ENCODE measurements around the gene AEBP1.

AEBP1 gene

GRCh38 chr7:44057849-44058758, 46.0 kb upstream of the AEBP1 start:
- Histone ChIP-seq H4K8ac (ENCODE audit: low read length) (no peak overlapping the region), H2BK120ac (ENCODE audit: low read depth, low read length) (no peak overlapping the region), H3K18ac (ENCODE audit: low read depth in 1 of 2, low read length in 2 of 2) (no peak overlapping the region), H3K4me2 (ENCODE audit: low read length, poor library complexity, severe bottlenecking) (no peak overlapping the region), H3K4ac (ENCODE audit: low read depth in 1 of 2, low read length in 2 of 2) (no peak overlapping the region), H3K4me3 (ENCODE audit: insufficient read depth in 1 of 2, low read depth in 1 of 2, low read length in 2 of 2) (peak overlapping the region in 1 of 2 experiments; percentile 2), H2BK15ac (ENCODE audit: low read depth, poor library complexity, severe bottlenecking) (no peak overlapping the region), H3K14ac (ENCODE audit: low read length in 2 of 2) (no peak overlapping the region), H3K4me1 (ENCODE audit: control insufficient read depth, insufficient read depth, low read depth, low read length) (peaks cover 3% of the 10 kb centered on the region), H2BK12ac (ENCODE audit: low read length in 2 of 2) (no peak overlapping the region), H2AFZ (ENCODE audit: low read depth, low read length) (no peak overlapping the region), H4K91ac (ENCODE audit: low read length) (no peak overlapping the region), H3K27me3 (ENCODE audit: control insufficient read depth in 1 of 2, insufficient read depth in 1 of 2, low read length in 2 of 2) (no peaks in the 10 kb centered on the region), H3K23ac (ENCODE audit: low read length in 2 of 2) (no peak overlapping the region), H2AK5ac (ENCODE audit: low read length, severe bottlenecking) (no peak overlapping the region), H3K36me3 (ENCODE audit: control insufficient read depth in 1 of 2, insufficient read depth in 2 of 2, low read depth in 1 of 2, low read length in 2 of 2) (peaks cover 72 to 90% of the 10 kb centered on the region in 2 experiments), H2BK5ac (ENCODE audit: low read depth, low read length, poor library complexity, severe bottlenecking) (no peak overlapping the region), H3K9ac (ENCODE audit: low read length) (no peak overlapping the region), H3K27ac (ENCODE audit: low read length, poor library complexity, severe bottlenecking) (no peak overlapping the region), H3K9me3 (ENCODE audit: control insufficient read depth, low read length) (no peaks in the 10 kb centered on the region), H3K79me1 (replicated peaks; ENCODE audit: low read length, poor library complexity, severe bottlenecking) (peaks cover 33% of the 10 kb centered on the region)
- WGBS = 94% methylated on average over 29 of the region's 30 CpGs
- no peak for DNase-seq

GRCh38 chr7:44058759-44059218, 45.4 kb upstream of the AEBP1 start:
- no peak overlapping the region for H2AFZ ChIP-seq (ENCODE audit: low read depth, low read length)
- peaks cover 5% of the 10 kb centered on the region for H3K4me1 ChIP-seq (ENCODE audit: control insufficient read depth, insufficient read depth, low read depth, low read length)
- no peak overlapping the region for H4K91ac ChIP-seq (ENCODE audit: low read length)
- no peak overlapping the region for H3K27ac ChIP-seq (ENCODE audit: low read length, poor library complexity, severe bottlenecking)
- no peak overlapping the region for H2BK12ac ChIP-seq (ENCODE audit: low read length in 2 of 2)
- H3K9me3 ChIP-seq (ENCODE audit: control insufficient read depth, low read length) = no peaks in the 10 kb centered on the region
- H4K8ac ChIP-seq (ENCODE audit: low read length) = no peak overlapping the region
- H3K14ac ChIP-seq (ENCODE audit: low read length in 2 of 2) = no peak overlapping the region
- no peak overlapping the region for H2BK5ac ChIP-seq (ENCODE audit: low read depth, low read length, poor library complexity, severe bottlenecking)
- no peak overlapping the region for H3K9ac ChIP-seq (ENCODE audit: low read length)
- no peak overlapping the region for H3K4ac ChIP-seq (ENCODE audit: low read depth in 1 of 2, low read length in 2 of 2)
- no peaks in the 10 kb centered on the region for H3K27me3 ChIP-seq (ENCODE audit: control insufficient read depth in 1 of 2, insufficient read depth in 1 of 2, low read length in 2 of 2)
- no peak overlapping the region for H2AK5ac ChIP-seq (ENCODE audit: low read length, severe bottlenecking)
- no peak overlapping the region for H3K18ac ChIP-seq (ENCODE audit: low read depth in 1 of 2, low read length in 2 of 2)
- H3K23ac ChIP-seq (ENCODE audit: low read length in 2 of 2) = no peak overlapping the region
- WGBS = over 99% methylated on average over 7 of the region's 7 CpGs
- no peak for DNase-seq
- no peak overlapping the region for H3K4me2 ChIP-seq (ENCODE audit: low read length, poor library complexity, severe bottlenecking)
- peaks cover 32% of the 10 kb centered on the region for H3K79me1 ChIP-seq (replicated peaks; ENCODE audit: low read length, poor library complexity, severe bottlenecking)
- no peak overlapping the region for H2BK15ac ChIP-seq (ENCODE audit: low read depth, poor library complexity, severe bottlenecking)
- peaks cover 72 to 85% of the 10 kb centered on the region in 2 experiments for H3K36me3 ChIP-seq (ENCODE audit: control insufficient read depth in 1 of 2, insufficient read depth in 2 of 2, low read depth in 1 of 2, low read length in 2 of 2)
- H3K4me3 ChIP-seq (ENCODE audit: insufficient read depth in 1 of 2, low read depth in 1 of 2, low read length in 2 of 2) = no peak overlapping the region
- no peak overlapping the region for H2BK120ac ChIP-seq (ENCODE audit: low read depth, low read length)

- Histone ChIP-seq H2BK15ac (ENCODE audit: low read depth, poor library complexity, severe bottlenecking) (no peak overlapping the region), H3K14ac (ENCODE audit: low read length in 2 of 2) (no peak overlapping the region), H3K27me3 (ENCODE audit: control insufficient read depth in 1 of 2, insufficient read depth in 1 of 2, low read length in 2 of 2) (no peaks in the 10 kb centered on the region), H2BK120ac (ENCODE audit: low read depth, low read length) (no peak overlapping the region), H2AFZ (ENCODE audit: low read depth, low read length) (no peak overlapping the region), H3K36me3 (ENCODE audit: control insufficient read depth in 1 of 2, insufficient read depth in 2 of 2, low read depth in 1 of 2, low read length in 2 of 2) (peaks cover 69 to 79% of the 10 kb centered on the region in 2 experiments), H3K27ac (ENCODE audit: low read length, poor library complexity, severe bottlenecking) (no peak overlapping the region), H4K8ac (ENCODE audit: low read length) (no peak overlapping the region), H3K23ac (ENCODE audit: low read length in 2 of 2) (no peak overlapping the region), H2AK5ac (ENCODE audit: low read length, severe bottlenecking) (no peak overlapping the region), H2BK5ac (ENCODE audit: low read depth, low read length, poor library complexity, severe bottlenecking) (no peak overlapping the region), H3K4me1 (ENCODE audit: control insufficient read depth, insufficient read depth, low read depth, low read length) (peaks cover 6% of the 10 kb centered on the region), H3K9me3 (ENCODE audit: control insufficient read depth, low read length) (no peaks in the 10 kb centered on the region), H3K4me3 (ENCODE audit: insufficient read depth in 1 of 2, low read depth in 1 of 2, low read length in 2 of 2) (no peak overlapping the region), H3K9ac (ENCODE audit: low read length) (no peak overlapping the region), H3K79me1 (replicated peaks; ENCODE audit: low read length, poor library complexity, severe bottlenecking) (peaks cover 31% of the 10 kb centered on the region), H2BK12ac (ENCODE audit: low read length in 2 of 2) (no peak overlapping the region), H3K4ac (ENCODE audit: low read depth in 1 of 2, low read length in 2 of 2) (no peak overlapping the region), H4K91ac (ENCODE audit: low read length) (no peak overlapping the region), H3K4me2 (ENCODE audit: low read length, poor library complexity, severe bottlenecking) (no peak overlapping the region), H3K18ac (ENCODE audit: low read depth in 1 of 2, low read length in 2 of 2) (no peak overlapping the region)
- DNase-seq = no peak
- WGBS = 97% methylated on average over 14 of the region's 14 CpGs
Measured at GRCh38 chr7:44059219-44060090, 44.7 kb upstream of the AEBP1 start.

Measured in mesenchymal stem cell (in vitro differentiated cells and primary cell).